Nephron progenitor cell (in vitro differentiated cells): ENCODE measurements around the gene SMG7.

Experiments used
- DNase-seq: peaks from one replicate; pipeline ENCODE4 v3.0.0; 2021
- H3K27ac Mint-ChIP-seq: 2 replicates; pipeline ENCODE4 v1.8.0; 2021; ENCODE audit warnings: mild to moderate bottlenecking, moderate library complexity, mixed read lengths
- H3K27me3 Mint-ChIP-seq: 2 replicates; pipeline ENCODE4 v1.8.0; 2021; ENCODE audit warnings: mild to moderate bottlenecking, low read depth, mixed read lengths; ENCODE audit not compliant: poor library complexity
- H3K36me3 Mint-ChIP-seq: 2 replicates; pipeline ENCODE4 v1.8.0; 2021; ENCODE audit warnings: low read depth, mixed read lengths
- H3K4me1 Mint-ChIP-seq: 2 replicates; pipeline ENCODE4 v1.8.0; 2021; ENCODE audit warnings: mixed read lengths
- H3K4me3 Mint-ChIP-seq: 2 replicates; pipeline ENCODE4 v1.8.0; 2021; ENCODE audit warnings: mild to moderate bottlenecking, moderate library complexity, mixed read lengths
- H3K9me3 Mint-ChIP-seq: 2 replicates; pipeline ENCODE4 v1.8.0; 2021; ENCODE audit warnings: mild to moderate bottlenecking, moderate library complexity, mixed read lengths
- TF ChIP-seq, protein P1 (sequence below): fragments of 200-600 bp; sonication (generic); IDR thresholded peaks from 2 replicates; pipeline ENCODE4 v1.5.0; 2021; ENCODE audit warnings: antibody characterized with exemption

The SMG7 gene

DNA sequence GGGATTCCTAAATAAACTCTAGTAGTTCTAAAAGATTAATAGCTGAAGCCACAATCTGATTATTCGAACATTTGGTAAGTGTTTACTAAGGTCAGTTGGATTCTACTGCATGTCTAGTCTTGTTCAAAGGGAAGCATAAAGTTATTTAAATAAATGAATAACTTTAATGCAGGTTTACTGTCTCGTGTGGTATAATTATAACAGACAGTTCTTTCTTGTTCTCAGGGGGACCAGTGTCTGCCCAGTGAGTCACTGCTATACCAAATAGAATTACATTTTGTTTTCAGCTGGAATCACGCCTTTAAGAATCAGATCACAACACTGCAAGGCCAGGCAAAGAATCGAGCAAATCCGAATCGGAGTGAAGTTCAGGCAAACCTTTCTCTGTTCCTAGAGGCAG lies 45.1 kb downstream of the SMG7 start:
- TF ChIP-seq, protein P1, sequence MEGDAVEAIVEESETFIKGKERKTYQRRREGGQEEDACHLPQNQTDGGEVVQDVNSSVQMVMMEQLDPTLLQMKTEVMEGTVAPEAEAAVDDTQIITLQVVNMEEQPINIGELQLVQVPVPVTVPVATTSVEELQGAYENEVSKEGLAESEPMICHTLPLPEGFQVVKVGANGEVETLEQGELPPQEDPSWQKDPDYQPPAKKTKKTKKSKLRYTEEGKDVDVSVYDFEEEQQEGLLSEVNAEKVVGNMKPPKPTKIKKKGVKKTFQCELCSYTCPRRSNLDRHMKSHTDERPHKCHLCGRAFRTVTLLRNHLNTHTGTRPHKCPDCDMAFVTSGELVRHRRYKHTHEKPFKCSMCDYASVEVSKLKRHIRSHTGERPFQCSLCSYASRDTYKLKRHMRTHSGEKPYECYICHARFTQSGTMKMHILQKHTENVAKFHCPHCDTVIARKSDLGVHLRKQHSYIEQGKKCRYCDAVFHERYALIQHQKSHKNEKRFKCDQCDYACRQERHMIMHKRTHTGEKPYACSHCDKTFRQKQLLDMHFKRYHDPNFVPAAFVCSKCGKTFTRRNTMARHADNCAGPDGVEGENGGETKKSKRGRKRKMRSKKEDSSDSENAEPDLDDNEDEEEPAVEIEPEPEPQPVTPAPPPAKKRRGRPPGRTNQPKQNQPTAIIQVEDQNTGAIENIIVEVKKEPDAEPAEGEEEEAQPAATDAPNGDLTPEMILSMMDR = no peak
- Mint-ChIP-seq H3K27ac (peak overlapping the region; percentile 91), H3K36me3 (peaks cover 41% of the 10 kb centered on the region), H3K27me3 (no peaks in the 10 kb centered on the region), H3K9me3 (no peaks in the 10 kb centered on the region), H3K4me1 (no peaks in the 10 kb centered on the region), H3K4me3 (no peak overlapping the region)
- no peak for DNase-seq

DNA sequence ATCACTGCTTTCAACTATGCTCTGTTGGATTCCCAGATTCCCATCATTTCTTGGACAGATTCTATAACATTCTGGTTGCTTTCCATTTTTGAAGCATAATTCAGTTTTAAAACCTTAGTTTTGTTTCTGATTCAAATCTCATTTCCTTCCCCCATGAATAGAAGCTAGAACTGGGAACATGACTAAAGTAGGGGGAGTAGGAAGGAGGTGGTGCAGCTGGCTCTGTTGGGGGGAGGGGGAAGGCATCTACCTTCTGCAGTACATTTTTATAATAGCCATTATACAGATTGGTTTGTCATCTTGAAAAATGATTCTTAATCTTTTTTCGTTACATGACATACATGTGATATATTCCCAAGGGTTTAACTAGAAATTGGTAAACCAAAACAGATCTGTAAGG lies 48.1 kb downstream of the SMG7 start:
- H3K36me3 Mint-ChIP-seq = peaks cover 54% of the 10 kb centered on the region
- H3K27me3 Mint-ChIP-seq = no peaks in the 10 kb centered on the region
- H3K4me1 Mint-ChIP-seq = no peaks in the 10 kb centered on the region
- no peak for DNase-seq
- H3K9me3 Mint-ChIP-seq = no peaks in the 10 kb centered on the region
- TF ChIP-seq, protein P1 = no peak
- no peak overlapping the region for H3K4me3 Mint-ChIP-seq
- no peak overlapping the region for H3K27ac Mint-ChIP-seq

DNA sequence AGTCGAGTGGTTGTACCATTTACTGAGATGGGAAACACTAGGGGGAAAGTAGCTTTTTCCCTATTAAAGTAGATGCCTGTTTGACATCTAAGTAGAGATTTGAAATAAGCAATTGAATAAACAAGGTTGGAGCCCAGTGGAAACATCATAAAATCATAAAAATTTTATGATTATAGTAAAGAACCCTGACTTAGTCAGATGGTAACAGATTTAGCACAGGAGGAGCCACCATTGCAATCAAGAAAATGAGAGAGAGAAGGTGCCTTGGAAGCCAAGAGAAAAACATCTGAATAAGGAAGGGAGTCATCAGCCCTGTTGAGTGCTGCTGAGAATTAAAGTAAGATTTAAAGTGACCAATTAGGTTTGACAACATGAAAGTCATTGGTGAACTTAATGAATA lies 49.8 kb downstream of the SMG7 start:
- H3K27ac Mint-ChIP-seq = no peak overlapping the region
- peaks cover 54% of the 10 kb centered on the region for H3K36me3 Mint-ChIP-seq
- H3K4me3 Mint-ChIP-seq = no peak overlapping the region
- no peaks in the 10 kb centered on the region for H3K27me3 Mint-ChIP-seq
- no peaks in the 10 kb centered on the region for H3K9me3 Mint-ChIP-seq
- no peak for DNase-seq
- H3K4me1 Mint-ChIP-seq = no peaks in the 10 kb centered on the region
- TF ChIP-seq, protein P1 = no peak

DNA sequence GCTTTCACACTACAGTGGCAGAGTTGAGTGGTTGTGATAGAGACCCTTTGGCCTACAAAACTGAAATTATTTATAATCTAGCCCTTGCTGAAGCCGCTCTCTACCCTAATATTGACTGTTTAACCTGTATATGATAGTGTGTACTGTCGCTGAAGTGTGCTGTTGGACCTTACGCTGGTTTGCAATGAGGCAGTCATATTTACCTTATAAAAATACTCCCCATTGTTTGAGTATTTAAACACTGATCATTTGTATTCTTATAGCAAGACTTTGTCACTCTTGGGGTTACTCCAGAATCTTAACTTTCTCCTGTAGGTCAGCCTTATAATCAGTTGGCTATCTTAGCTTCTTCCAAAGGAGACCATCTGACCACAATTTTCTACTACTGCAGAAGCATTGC lies 56.3 kb downstream of the SMG7 start:
- no peak for DNase-seq
- no peaks in the 10 kb centered on the region for H3K9me3 Mint-ChIP-seq
- H3K4me3 Mint-ChIP-seq = no peak overlapping the region
- H3K36me3 Mint-ChIP-seq = peaks cover 39% of the 10 kb centered on the region
- TF ChIP-seq, protein P1 = no peak
- no peak overlapping the region for H3K27ac Mint-ChIP-seq
- no peaks in the 10 kb centered on the region for H3K4me1 Mint-ChIP-seq
- no peaks in the 10 kb centered on the region for H3K27me3 Mint-ChIP-seq

DNA sequence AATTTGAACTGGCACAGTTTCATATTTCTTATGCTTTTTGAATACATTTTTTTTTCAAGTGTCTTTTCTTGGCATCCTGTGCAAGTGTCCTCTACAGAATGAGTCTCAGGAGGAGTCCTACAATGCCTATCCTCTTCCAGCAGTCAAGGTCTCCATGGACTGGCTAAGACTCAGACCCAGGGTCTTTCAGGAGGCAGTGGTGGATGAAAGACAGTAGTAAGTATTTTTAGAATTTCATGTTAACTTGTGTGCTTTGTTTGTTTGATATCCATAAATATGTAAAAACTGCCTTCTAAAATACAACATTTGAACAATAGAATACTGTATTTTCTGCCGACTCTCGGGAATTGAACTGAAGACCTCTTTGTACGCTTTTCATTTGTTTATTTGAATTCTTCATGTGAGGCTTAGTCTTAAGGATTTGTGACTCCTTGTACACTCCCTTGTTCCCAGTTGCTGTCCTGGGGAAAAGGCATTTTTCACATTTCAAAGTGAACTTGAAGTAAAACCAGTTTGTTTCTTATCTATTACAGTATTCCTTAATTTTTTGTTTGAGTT lies 61.4 kb downstream of the SMG7 start:
- DNase-seq = no peak
- no peaks in the 10 kb centered on the region for H3K9me3 Mint-ChIP-seq
- H3K36me3 Mint-ChIP-seq = peaks cover 45% of the 10 kb centered on the region
- H3K27me3 Mint-ChIP-seq = no peaks in the 10 kb centered on the region
- peak overlapping the region; percentile 22 for H3K27ac Mint-ChIP-seq
- no peaks in the 10 kb centered on the region for H3K4me1 Mint-ChIP-seq
- TF ChIP-seq, protein P1 = no peak
- no peak overlapping the region for H3K4me3 Mint-ChIP-seq

DNA sequence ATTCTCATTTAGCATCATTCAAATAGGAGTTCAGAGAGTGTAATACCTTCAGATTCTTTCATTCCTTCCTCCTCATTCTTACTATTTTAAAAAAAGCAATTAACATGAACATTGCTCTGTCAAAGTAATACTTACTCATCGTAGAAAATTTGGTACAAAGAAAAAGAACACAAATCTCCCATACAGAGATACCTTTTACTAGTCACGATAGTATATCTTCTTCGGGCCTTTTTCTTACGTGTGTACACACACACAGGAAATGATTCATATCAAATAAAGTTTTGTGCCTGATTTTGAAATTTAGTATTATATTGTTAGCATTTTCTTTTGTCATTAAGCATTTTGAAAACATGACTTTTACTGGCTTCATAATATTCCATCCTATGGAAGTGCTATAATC lies 65.1 kb downstream of the SMG7 start:
- H3K27ac Mint-ChIP-seq = no peak overlapping the region
- no peaks in the 10 kb centered on the region for H3K27me3 Mint-ChIP-seq
- H3K4me1 Mint-ChIP-seq = no peaks in the 10 kb centered on the region
- no peaks in the 10 kb centered on the region for H3K9me3 Mint-ChIP-seq
- H3K36me3 Mint-ChIP-seq = peaks cover 67% of the 10 kb centered on the region
- no peak overlapping the region for H3K4me3 Mint-ChIP-seq
- TF ChIP-seq, protein P1 = no peak
- no peak for DNase-seq
